ENCODE data around the gene SLC7A11.
A peak's percentile ranks its signal among the peaks of the same experiment; 100 is the strongest.
"Not testable (repeated sequence)": the region's sequence is repeated elsewhere in the genome, so short reads cannot be mapped to it uniquely, and the experiment has no call there.

The SLC7A11 gene

GRCh38 chr4:138241281-138242075, 671 bp downstream of the SLC7A11 start:
- DNase-seq, result no peak

DNA sequence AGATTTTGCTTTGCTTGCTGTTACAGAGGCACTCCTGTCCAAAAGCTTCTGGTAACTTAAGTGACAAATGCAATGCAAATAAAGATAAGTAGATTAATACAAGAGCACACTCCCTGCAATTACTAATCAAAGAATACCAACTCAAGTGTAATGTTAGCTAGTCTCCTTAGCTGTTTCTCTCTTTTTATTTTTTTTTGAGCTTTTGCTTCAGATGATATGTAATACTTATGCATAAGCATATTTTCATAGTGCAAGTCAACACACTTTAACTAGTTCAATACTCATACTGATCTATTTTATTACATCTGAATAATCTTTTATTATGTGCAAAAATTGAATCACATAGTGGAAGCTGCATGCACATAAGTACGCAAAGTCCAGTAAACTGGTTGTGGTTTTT, 2.7 kb downstream of the SLC7A11 start:
- no peak for DNase-seq

DNA sequence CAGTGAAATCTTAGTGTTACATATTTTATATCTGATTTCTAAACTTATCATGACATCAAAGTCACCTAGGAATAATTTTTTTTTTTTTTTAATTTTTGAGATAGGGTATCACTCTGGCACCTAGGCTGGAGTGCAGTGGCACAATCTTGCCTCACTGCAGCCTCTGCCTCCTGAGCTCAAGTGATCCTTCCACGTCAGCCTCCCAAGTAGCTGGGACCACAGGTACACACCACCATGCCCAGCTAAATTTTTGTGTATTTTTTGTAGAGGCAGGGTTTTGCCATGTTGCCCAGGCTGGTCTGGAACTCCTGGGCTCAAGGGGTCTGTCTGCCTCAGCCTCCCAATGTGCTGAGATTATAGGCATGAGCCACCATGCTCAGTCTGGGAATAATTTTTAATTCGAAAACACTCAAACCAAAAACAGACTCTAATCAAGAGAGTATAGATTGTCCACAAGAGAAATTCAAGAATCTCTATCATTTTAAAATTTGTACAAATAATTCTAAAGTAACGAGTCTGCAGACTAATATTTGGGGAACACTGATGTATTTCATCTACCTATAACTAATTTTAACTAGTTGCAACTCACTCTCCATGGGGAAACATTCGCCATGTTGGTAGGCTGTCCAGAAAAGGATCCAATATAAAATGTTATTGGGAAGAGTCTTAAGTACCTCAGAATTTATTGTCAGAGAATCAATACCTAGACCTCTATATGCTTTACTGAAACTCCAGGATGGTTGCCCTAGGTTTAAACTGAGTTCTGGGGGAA, 3.4 kb downstream of the SLC7A11 start:
- no peak for DNase-seq

DNA sequence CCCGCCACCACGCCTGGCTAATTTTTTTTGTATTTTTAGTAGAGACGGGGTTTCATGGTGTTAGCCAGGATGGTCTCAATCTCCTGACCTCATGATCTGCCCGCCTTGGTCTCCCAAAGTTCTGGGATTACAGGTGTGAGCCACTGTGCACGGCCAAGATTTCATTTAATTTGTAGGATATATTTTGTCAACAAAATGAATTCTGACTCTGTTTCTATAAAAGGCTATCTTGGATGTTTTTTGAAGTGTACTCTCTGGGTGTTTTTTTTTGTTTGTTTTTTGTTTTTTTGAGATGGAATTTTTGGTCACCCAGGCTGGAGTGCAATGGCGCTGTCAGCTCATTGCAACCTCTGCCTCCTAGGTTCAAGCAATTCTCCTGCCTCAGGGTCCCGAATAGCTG, 5.0 kb downstream of the SLC7A11 start:
- DNase-seq, result not testable (repeated sequence)

DNA sequence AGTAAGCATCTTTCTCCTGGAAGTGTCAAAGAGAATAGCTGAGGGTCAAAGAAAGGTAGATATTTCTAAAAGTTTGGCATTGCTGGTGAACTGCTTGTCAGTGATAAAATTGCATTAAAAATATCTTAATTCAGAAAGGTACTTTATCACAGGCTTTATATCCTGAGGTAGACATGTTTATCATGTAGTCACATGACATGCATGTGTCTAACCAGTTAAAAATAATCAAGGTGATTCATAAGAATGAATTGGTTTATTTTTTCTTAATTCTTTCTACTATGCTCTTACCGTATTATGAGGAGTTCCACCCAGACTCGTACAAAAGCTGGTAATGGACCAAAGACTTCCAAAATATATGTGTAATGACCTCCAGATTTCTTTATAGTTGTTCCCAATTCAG, 6.1 kb downstream of the SLC7A11 start:
- DNase-seq, result no peak

DNA sequence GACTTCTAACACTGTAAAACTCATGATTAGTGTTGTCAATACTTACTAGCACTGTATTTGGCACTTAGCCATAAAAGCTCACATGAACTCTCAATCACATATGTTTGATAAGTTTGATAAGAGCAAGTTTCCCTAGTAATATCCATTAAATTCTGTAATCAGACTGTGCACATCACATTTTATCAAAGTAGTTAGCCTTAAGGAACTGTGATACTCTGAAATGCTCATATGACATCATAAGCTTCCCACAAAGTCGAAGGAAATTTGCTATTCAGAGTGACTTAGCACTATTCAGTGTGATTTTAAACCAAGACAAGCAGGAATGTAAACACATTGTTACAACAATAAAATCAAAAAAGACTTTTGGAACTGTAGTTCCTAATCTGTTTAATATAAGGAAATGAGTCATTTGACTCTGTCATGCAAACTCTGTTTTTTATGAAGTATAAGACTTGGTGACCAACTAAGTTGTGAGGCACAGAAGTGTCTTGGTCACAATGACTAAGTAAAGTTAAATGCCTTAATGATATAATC, 6.7 kb downstream of the SLC7A11 start:
- DNase-seq, result no peak

DNA sequence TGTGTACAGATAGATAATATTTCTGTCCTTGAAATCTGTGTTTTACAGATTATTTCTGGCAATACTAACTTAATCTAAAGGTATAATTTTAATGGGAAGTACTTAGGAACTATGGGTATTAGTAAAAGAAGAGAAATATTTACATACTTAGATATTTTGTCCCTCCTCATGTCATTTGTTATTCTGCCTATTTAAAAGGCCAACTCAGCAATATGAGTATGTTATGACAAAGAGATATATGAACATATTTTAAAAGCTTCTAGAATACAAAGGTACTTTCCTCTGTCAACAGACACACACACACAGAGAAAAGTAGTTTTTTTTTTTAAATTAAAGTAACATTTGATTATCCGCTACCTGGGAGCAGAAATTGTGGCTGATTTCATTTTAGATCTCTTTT, 7.9 kb downstream of the SLC7A11 start:
- no peak for DNase-seq

- no peak for DNase-seq
Measured at GRCh38 chr4:138233313-138234034, 8.7 kb downstream of the SLC7A11 start.

- DNase-seq, result no peak
Measured at GRCh38 chr4:138232364-138232763, 9.8 kb downstream of the SLC7A11 start.

GRCh38 chr4:138230048-138230447, 12.1 kb downstream of the SLC7A11 start:
- DNase-seq, result no peak

DNA sequence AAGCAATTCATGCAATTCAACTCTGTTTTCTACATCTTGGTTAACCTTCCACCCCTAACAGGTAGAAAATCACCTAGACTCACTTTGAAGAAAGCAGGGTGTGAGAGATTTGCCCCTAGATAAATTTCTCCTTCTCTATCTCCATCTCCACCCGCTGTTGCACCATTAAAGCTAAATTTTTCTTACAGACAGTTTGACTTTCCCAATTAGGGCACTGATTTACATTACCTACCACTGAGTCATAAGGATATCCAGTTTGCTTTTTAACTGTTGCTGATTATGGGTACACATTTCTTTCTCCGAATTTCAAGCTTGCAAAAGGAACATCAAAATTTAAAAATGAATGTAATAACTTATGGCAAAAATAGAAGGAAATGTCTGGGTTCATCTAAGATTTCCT, 13.0 kb downstream of the SLC7A11 start:
- DNase-seq, result no peak

DNA sequence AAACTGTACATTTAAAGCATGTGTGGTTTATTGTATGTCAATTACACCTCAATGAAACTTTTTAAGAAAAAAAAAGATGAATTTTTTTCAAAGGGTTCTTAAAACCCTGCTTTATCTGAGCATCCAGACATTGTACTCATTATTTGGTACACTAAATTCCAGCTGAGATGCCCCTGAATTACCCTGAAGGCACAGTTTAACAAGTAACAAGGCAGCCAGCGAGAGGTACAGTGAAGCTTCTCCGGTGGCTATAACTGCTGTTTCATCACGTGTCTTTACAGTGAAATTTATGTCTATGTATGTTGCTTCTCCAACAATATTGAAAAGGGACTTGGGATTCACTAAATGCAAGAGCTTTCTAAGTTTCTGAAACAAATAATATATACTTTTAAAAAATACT, 15.8 kb downstream of the SLC7A11 start:
- no peak for DNase-seq

DNA sequence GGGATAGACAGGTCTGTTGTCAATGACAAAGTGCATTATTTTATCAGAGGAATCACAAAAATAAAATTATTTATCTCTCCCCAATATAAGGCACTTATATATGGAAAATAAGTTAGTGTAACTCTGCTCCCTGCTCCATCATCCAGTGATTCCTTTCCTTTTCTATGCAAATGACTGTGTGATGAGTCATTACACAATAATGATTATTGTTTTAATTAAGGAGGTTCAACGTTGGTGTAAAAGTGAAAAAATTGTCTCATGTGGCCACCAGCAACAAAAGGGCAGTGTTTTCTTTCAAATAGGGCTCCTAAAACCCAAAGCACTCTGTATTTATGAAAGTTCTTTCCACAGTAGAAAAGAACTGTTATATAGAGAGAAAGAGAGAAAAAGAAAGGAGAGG, 16.7 kb downstream of the SLC7A11 start:
- DNase-seq, result no peak

DNA sequence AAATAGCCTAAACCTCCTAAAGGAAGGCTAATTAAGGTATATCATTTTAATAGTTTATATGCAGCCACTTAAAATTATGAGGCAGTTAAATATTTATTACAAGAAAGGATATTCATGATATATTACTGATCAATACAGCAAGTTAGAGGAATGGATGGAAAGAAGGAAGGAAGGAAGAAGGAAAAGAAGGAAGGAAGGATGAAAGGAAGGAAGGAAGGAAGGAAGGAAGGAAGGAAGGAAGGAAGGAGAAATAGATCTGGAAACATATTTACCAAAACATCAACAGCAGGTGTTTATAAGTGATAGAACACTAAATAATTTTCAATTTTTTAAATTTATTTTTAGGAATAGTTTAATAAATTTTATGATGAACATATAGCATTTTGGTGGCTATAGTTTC, 17.5 kb downstream of the SLC7A11 start:
- DNase-seq, result no peak

- no peak for DNase-seq
Measured at GRCh38 chr4:138223231-138223910, 18.8 kb downstream of the SLC7A11 start.

DNA sequence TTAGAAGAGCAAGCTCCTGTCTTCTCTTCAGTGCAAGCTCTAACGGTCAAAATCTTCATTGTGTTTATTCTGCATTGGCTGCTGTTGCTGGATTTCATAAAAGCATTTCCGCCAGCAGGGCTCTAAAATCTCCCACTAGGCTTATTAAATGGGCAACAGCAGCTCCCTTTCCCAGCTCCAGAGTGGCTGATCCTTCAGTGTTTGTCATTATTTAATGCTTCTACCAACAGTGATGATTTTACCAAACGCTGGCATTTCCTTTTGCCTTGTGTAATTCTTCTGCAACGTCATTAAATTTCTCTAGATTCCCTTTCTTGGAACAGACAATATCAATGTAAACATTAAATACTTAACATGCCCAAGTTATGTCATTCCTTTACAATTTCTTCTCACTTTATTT, 20.1 kb downstream of the SLC7A11 start:
- peak; percentile 33 for DNase-seq

- DNase-seq, result no peak
Measured at GRCh38 chr4:138218976-138219375, 23.2 kb downstream of the SLC7A11 start.

GRCh38 chr4:138217567-138217966, 24.6 kb downstream of the SLC7A11 start:
- DNase-seq, result no peak

DNA sequence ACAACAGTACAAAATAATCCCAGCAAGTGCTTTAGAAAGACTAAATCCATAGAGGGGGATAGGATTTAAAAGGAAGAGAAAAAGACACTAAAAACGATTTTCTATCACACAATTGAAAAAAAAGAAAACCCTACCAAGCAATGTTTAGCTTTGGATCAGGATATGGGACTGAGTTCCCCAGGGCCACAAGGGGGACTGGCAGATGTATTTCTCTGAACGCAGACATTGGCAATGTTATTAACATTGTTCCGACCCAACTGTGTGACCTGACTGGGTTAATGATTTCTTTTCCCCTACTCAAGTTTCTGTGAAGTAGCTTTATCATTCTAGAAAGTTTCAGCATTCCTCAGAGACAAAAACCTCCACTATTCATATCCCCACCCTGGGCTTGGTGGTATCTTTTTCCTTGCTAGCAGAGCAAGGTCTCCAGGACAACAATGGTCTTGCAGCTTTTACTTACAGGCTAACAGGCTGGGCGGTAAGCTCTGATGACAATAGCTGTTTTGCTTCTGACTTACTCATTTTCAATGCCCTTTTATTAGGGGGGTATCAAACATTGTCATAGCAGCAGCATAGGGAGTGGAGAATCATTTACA, 25.8 kb downstream of the SLC7A11 start:
- no peak for DNase-seq

DNA sequence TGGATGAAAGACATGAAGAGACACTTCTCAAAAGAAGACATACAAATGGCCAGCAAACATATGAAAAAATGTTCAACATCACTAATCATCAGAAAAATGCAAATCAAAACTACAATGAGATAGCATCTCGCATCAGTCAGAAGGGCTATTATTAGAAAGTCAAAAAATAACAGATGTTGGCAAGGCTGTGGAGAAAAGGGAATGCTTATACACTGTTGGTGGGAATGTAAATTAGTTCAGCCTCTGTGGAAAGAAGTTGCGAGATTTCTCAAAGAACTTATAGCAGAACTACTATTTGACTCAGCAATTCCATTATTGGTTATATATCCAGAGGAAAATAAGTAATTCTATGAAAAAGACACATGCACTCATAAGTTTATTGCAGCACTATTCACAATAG, 31.6 kb downstream of the SLC7A11 start:
- DNase-seq, result not testable (repeated sequence)

DNA sequence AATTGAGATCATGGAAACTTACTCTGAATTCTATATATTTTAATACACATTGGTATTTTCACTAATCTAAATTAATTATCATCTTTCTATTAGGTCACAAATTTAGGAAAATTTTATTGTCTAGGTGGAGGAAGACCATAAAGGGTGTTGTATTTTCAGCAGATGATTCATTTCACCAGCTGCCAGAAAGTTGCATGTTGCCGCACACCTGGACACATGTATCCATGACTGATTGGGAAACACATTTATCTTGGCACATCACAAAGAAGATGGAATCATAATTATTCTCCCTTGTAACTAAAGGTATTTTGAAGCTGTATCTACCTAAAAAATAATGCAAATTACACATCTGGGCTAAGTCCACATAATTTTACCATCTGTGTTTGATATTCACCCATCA, 33.1 kb downstream of the SLC7A11 start:
- no peak for DNase-seq

DNA sequence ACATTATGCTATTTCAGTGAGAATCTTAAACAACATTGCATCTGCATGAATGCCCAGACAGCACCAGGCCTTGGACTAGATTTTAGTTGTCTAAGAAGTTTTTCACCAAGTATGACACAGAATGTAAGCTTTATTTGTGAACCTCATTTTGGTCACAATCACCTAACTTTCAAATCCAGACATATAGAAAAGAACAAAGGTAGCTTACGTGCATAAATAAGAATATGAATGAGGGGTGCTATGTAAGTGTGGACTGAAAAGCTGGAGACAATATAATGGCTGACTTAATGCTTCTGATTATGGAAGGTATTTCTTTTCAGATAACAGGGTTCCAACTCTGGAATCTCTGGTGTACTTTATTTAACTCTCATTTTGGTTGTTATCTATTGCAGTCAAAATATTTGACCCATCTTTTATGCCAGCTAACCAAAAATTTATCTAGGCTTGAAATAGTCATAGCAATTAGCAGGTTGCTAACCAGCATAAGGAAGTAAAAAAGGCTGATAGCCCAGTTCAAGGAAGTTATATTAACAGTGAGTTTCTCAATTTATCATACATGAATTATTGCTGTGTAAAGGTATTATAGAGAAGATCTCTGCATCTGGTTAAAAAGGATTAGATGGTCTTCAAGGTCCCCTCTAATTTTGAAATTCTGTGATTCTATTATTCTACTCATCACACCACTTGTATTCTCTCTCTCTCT, 36.5 kb downstream of the SLC7A11 start:
- DNase-seq, result no peak

All from left hindlimb (tissue), 1 donor.